Measurements from ENCODE around the gene CATSPER3.

The CATSPER3 gene

GRCh38 chr5:135041726-135042125 lies 74.0 kb downstream of the CATSPER3 start:
- TF ChIP-seq CTCF (IDR thresholded peaks at IDR 0.05; ENCODE audit: insufficient read depth, missing control alignments) = no peak
- FAIRE-seq (no peak), DNase-seq (ENCODE audit: insufficient read length, low spot score) (no peak)

- no peak for TF ChIP-seq CTCF (IDR thresholded peaks at IDR 0.05; ENCODE audit: insufficient read depth, missing control alignments)
- DNase-seq (ENCODE audit: insufficient read length, low spot score) (no peak), FAIRE-seq (no peak)
Measured at GRCh38 chr5:135042595-135042994, 74.9 kb downstream of the CATSPER3 start.

- TF ChIP-seq CTCF (IDR thresholded peaks at IDR 0.05; ENCODE audit: insufficient read depth, missing control alignments) = no peak
- DNase-seq (ENCODE audit: insufficient read length, low spot score) (no peak), FAIRE-seq (no peak)
Measured at GRCh38 chr5:135045488-135045887, 77.8 kb downstream of the CATSPER3 start.

- FAIRE-seq (no peak), DNase-seq (ENCODE audit: insufficient read length, low spot score) (no peak)
- no peak for TF ChIP-seq CTCF (IDR thresholded peaks at IDR 0.05; ENCODE audit: insufficient read depth, missing control alignments)
Measured at GRCh38 chr5:135046661-135047346, 79.1 kb downstream of the CATSPER3 start.

- DNase-seq (ENCODE audit: insufficient read length, low spot score) = no peak
- no peak for TF ChIP-seq CTCF (IDR thresholded peaks at IDR 0.05; ENCODE audit: insufficient read depth, missing control alignments)
- FAIRE-seq = no peak
Measured at GRCh38 chr5:135047347-135047695, 79.6 kb downstream of the CATSPER3 start.

- TF ChIP-seq CTCF (IDR thresholded peaks at IDR 0.05; ENCODE audit: insufficient read depth, missing control alignments) = no peak
- FAIRE-seq (no peak), DNase-seq (ENCODE audit: insufficient read length, low spot score) (no peak)
Measured at GRCh38 chr5:135048286-135048685, 80.6 kb downstream of the CATSPER3 start.

GRCh38 chr5:135048930-135049329 lies 81.2 kb downstream of the CATSPER3 start:
- no peak for FAIRE-seq
- TF ChIP-seq CTCF (IDR thresholded peaks at IDR 0.05; ENCODE audit: insufficient read depth, missing control alignments) = no peak
- no peak for DNase-seq (ENCODE audit: insufficient read length, low spot score)
